MM.1S (cell line): ENCODE data around the gene PPIB.

Experiments
- EZH2 ChIP-seq: fragments of 300-600 bp; sonication (generic); optimal IDR thresholded peaks from 2 replicates; pipeline ENCODE3; 2017; ENCODE audit warnings: low read depth, mild to moderate bottlenecking, antibody characterized with exemption, low read length, mixed read lengths
- EZH2phosphoT487 ChIP-seq: fragments of 300-600 bp; sonication (generic); IDR thresholded peaks from 2 replicates; pipeline ENCODE4 v1.6.1; 2018; ENCODE audit warnings: antibody characterized with exemption, low read length
- TF ChIP-seq, protein P1 (sequence below): fragments of 300-600 bp; sonication (generic); IDR thresholded peaks from 2 replicates; pipeline ENCODE4 v1.5.1; 2016; ENCODE audit warnings: antibody characterized with exemption, low read length, mixed read lengths

DNA sequence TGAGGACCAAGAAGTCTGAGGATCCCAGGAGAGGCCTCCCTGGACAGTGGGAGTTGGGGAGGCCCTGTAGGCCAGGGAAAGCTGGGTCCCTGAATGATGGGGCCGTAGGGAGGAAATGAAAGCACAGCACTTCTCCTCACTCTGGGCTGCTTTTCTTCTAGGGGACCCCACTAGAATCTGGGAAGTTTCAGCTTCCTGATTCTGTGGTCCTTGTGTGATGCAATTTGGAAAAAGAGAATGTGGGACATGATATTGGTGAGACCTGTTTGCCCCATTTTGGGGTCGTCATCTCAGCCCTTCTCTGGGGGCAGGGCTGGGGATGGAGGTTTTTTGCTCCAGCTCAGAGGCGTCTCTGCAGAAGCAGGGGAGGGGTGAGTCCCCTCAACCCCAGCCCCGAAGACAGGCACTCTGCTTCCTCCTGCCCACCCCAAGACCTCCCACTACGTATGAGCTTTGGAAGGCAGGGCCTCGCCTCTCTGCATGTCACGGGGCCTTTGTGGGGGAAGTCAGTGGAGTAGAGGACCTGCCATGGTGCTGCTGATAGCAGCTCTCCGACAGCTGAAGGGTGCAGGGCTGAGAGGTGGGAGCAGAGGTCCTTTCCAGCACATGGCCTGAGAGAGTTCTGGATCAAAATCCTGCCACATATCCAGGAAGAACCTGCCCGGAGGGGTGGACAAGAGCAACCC lies 12.8 kb downstream of the PPIB start:
- TF ChIP-seq, protein P1, sequence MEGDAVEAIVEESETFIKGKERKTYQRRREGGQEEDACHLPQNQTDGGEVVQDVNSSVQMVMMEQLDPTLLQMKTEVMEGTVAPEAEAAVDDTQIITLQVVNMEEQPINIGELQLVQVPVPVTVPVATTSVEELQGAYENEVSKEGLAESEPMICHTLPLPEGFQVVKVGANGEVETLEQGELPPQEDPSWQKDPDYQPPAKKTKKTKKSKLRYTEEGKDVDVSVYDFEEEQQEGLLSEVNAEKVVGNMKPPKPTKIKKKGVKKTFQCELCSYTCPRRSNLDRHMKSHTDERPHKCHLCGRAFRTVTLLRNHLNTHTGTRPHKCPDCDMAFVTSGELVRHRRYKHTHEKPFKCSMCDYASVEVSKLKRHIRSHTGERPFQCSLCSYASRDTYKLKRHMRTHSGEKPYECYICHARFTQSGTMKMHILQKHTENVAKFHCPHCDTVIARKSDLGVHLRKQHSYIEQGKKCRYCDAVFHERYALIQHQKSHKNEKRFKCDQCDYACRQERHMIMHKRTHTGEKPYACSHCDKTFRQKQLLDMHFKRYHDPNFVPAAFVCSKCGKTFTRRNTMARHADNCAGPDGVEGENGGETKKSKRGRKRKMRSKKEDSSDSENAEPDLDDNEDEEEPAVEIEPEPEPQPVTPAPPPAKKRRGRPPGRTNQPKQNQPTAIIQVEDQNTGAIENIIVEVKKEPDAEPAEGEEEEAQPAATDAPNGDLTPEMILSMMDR, result no peak
- TF ChIP-seq EZH2, result no peak
- TF ChIP-seq EZH2phosphoT487, result no peak
